Gastrocnemius medialis (tissue), 4 donors: Measurements from ENCODE around the gene TMEM81.

Experiments
- POLR2A ChIP-seq, 2 donors: fragments of 450-650 bp; IDR thresholded peaks; one replicate each; pipeline ENCODE4 v1.6.1; 2017; ENCODE audit warnings: antibody characterized with exemption in 2 of 2, mild to moderate bottlenecking in 2 of 2, moderate library complexity in 2 of 2
- TF ChIP-seq, protein P1 (sequence below), 5 experiments: fragments of 450-650 bp in 3 of 5; fragments of 200-600 bp in 2 of 5; sonication (generic) in 2 of 5; IDR thresholded peaks in 4 of 5; conservative IDR thresholded peaks in 1 of 5; 1 replicate in 4 of 5; 2 replicates in 1 of 5; pipeline ENCODE4 v1.5.1; 2016 to 2019; ENCODE audit warnings: antibody characterized with exemption in 5 of 5, mild to moderate bottlenecking in 3 of 5, moderate library complexity in 3 of 5

DNA sequence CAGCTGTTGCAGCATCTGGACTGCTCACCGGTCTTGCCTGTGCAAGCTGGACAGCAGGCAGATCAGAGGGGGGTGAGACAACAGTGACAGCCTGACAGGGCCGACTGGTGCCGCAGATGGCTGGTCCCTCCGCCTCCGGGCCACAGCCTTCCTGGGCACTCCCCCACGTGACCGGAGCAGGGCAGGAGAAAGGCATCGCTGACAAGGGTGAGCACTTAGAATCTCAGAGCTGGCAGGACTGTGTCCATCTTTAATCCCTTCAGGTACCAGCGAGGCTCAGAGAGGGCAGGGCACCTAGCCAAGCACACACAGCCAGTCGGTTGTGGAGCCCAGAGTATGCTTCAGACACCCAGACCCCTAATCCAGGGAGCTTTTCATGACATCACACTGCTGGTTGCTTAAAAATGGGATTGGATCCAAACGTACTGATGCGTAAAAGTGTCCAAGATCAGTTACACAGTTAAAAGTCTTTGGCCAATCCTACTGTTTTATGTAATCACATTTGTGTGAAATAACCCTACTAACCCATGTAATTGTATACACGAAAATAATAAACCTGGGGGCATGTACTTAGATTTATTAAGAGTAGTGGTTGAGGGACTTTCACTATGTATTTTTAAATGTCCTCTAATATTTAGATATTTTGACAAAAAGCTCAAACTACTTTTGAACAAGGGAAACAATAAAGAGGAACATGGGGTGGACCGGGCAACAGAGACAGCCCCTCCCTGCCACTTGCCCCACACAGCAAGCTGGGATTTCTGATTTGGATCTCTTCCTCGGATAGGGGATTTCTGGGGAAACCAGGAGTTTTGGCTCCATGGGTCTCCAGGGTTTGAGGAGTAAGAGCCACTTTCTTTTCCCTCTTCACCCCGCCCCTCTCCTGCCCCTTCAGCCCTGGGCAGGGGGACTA lies 42.0 kb downstream of the TMEM81 start:
- TF ChIP-seq, protein P1, sequence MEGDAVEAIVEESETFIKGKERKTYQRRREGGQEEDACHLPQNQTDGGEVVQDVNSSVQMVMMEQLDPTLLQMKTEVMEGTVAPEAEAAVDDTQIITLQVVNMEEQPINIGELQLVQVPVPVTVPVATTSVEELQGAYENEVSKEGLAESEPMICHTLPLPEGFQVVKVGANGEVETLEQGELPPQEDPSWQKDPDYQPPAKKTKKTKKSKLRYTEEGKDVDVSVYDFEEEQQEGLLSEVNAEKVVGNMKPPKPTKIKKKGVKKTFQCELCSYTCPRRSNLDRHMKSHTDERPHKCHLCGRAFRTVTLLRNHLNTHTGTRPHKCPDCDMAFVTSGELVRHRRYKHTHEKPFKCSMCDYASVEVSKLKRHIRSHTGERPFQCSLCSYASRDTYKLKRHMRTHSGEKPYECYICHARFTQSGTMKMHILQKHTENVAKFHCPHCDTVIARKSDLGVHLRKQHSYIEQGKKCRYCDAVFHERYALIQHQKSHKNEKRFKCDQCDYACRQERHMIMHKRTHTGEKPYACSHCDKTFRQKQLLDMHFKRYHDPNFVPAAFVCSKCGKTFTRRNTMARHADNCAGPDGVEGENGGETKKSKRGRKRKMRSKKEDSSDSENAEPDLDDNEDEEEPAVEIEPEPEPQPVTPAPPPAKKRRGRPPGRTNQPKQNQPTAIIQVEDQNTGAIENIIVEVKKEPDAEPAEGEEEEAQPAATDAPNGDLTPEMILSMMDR (IDR thresholded peaks at IDR 0.05 in 4 of 5, conservative IDR thresholded peaks at IDR 0.05 in 1 of 5): no peak
- TF ChIP-seq POLR2A (IDR thresholded peaks at IDR 0.05): no peak
